Measurements from ENCODE around the gene ZNF516.

DNA sequence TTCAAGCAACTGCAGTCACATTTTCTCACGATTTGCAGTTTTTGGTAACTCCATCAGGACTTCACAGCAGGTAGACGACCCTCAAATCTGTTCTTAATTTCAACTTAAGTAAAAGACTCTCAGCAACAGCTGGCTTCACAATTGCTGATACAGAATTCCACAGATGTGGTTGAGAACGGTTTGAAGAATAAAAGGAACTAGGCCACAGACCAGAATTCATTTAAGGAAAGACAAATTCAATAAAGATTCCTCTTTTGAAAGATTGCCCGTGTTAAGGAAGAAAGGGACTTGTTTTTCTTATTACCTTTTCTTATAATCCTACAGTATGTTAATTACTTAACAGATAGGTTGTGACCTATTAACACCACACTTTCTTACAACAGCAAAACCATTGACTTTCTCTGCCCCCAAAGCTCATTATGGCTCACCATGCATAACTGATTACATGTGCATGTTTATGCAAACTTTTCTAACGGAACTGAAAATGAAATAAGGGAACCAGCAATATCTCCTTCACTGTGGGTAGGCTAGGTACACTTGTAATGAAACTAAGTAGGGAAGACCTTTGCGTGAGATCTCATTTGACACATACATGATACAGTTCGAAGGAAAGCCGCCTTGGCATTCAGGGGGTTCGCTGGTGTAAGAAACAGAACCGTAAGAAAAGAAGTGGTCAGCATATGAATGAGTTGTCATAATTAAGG lies 4.7 kb upstream of the ZNF516 start:
- TF ChIP-seq, protein P1, sequence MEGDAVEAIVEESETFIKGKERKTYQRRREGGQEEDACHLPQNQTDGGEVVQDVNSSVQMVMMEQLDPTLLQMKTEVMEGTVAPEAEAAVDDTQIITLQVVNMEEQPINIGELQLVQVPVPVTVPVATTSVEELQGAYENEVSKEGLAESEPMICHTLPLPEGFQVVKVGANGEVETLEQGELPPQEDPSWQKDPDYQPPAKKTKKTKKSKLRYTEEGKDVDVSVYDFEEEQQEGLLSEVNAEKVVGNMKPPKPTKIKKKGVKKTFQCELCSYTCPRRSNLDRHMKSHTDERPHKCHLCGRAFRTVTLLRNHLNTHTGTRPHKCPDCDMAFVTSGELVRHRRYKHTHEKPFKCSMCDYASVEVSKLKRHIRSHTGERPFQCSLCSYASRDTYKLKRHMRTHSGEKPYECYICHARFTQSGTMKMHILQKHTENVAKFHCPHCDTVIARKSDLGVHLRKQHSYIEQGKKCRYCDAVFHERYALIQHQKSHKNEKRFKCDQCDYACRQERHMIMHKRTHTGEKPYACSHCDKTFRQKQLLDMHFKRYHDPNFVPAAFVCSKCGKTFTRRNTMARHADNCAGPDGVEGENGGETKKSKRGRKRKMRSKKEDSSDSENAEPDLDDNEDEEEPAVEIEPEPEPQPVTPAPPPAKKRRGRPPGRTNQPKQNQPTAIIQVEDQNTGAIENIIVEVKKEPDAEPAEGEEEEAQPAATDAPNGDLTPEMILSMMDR (IDR thresholded peaks at IDR 0.05; ENCODE audit: poor library complexity), result no peak
- TF ChIP-seq EZH2 (IDR thresholded peaks at IDR 0.05; ENCODE audit: borderline replicate concordance) (no peak), EZH2phosphoT487 (IDR thresholded peaks at IDR 0.05; ENCODE audit: low read depth, severe bottlenecking, unreplicated experiment) (no peak)

Data from hepatocyte (in vitro differentiated cells).